GM18907 (cell line): ENCODE results near the gene TMEM219.
"Not testable (repeated sequence)": the region's sequence is repeated elsewhere in the genome, so short reads cannot be mapped to it uniquely, and the experiment has no call there.

ENCODE experiments used
- ATAC-seq: cut with Tn5 transposase; IDR thresholded peaks from one replicate; pipeline ENCODE4 v1.9.1; 2021; ENCODE audit warnings: mild to moderate bottlenecking, moderate library complexity; ENCODE audit not compliant: unreplicated experiment

The TMEM219 gene

GRCh38 chr16:29961479-29962343, at the start of gene TMEM219:
TSS of gene TMEM219 (plus strand) at chr16:29962079. CDS start at chr16:29963144, 1,065 bp downstream.
- ATAC-seq = peak; percentile 86

- no peak for ATAC-seq
Measured at GRCh38 chr16:29912087-29912486, 49.8 kb upstream of the TMEM219 start.

- ATAC-seq = no peak
Measured at GRCh38 chr16:29913514-29913913, 48.4 kb upstream of the TMEM219 start.

GRCh38 chr16:29915590-29916247, 46.2 kb upstream of the TMEM219 start:
- no peak for ATAC-seq

- ATAC-seq = no peak
Measured at GRCh38 chr16:29916979-29917378, 44.9 kb upstream of the TMEM219 start.

GRCh38 chr16:29920288-29921033, 41.4 kb upstream of the TMEM219 start:
- no peak for ATAC-seq

- no peak for ATAC-seq
Measured at GRCh38 chr16:29921034-29921385, 40.9 kb upstream of the TMEM219 start.

- ATAC-seq = no peak
Measured at GRCh38 chr16:29922326-29922725, 39.6 kb upstream of the TMEM219 start.

- ATAC-seq = no peak
Measured at GRCh38 chr16:29922986-29923501, 38.8 kb upstream of the TMEM219 start.

GRCh38 chr16:29925105-29925756, 36.6 kb upstream of the TMEM219 start:
- ATAC-seq = no peak

- peak; percentile 89 for ATAC-seq
Measured at GRCh38 chr16:29925781-29926710, 35.8 kb upstream of the TMEM219 start, which contains the start of gene KCTD13. TSS of gene KCTD13 (minus strand) at chr16:29926226. CDS start at chr16:29926033, 193 bp downstream.

- no peak for ATAC-seq
Measured at GRCh38 chr16:29926711-29927052, 35.2 kb upstream of the TMEM219 start.

- no peak for ATAC-seq
Measured at GRCh38 chr16:29927070-29927905, 34.6 kb upstream of the TMEM219 start.

GRCh38 chr16:29931750-29932149, 30.1 kb upstream of the TMEM219 start:
- not testable (repeated sequence) for ATAC-seq

- no peak for ATAC-seq
Measured at GRCh38 chr16:29940656-29941055, 21.2 kb upstream of the TMEM219 start.

- no peak for ATAC-seq
Measured at GRCh38 chr16:29943846-29944799, 17.8 kb upstream of the TMEM219 start.

GRCh38 chr16:29947897-29948296, 14.0 kb upstream of the TMEM219 start:
- no peak for ATAC-seq
